Ishikawa (cell line): ENCODE results near the gene SYCP2.

Source experiments
- CEBPB ChIP-seq: IDR thresholded peaks from 2 replicates; pipeline ENCODE4 v1.6.1; 2012
- EGR1 ChIP-seq: IDR thresholded peaks from 2 replicates; pipeline ENCODE4 v1.6.1; 2012
- EP300 ChIP-seq: IDR thresholded peaks from 2 replicates; pipeline ENCODE4 v1.6.1; 2012; ENCODE audit warnings: borderline replicate concordance
- FOXM1 ChIP-seq: IDR thresholded peaks from 2 replicates; pipeline ENCODE4 v1.6.1; 2012; ENCODE audit warnings: low read depth, borderline replicate concordance
- NFIC ChIP-seq: IDR thresholded peaks from 2 replicates; pipeline ENCODE4 v1.6.1; 2012
- RAD21 ChIP-seq: IDR thresholded peaks from 2 replicates; pipeline ENCODE4 v1.6.1; 2012; ENCODE audit warnings: low read depth
- REST ChIP-seq: IDR thresholded peaks from 2 replicates; pipeline ENCODE4 v1.6.1; 2012; ENCODE audit warnings: low read depth, mild to moderate bottlenecking
- TCF12 ChIP-seq: IDR thresholded peaks from 2 replicates; pipeline ENCODE4 v1.6.1; 2012; ENCODE audit warnings: low read depth
- YY1 ChIP-seq: IDR thresholded peaks from 2 replicates; pipeline ENCODE4 v1.6.1; 2012; ENCODE audit warnings: low read depth
- ZBTB7A ChIP-seq: IDR thresholded peaks from 2 replicates; pipeline ENCODE4 v1.6.1; 2012; ENCODE audit warnings: low read depth
- TF ChIP-seq, protein P1 (sequence below): IDR thresholded peaks from 2 replicates; pipeline ENCODE4 v1.6.1; 2012

DNA sequence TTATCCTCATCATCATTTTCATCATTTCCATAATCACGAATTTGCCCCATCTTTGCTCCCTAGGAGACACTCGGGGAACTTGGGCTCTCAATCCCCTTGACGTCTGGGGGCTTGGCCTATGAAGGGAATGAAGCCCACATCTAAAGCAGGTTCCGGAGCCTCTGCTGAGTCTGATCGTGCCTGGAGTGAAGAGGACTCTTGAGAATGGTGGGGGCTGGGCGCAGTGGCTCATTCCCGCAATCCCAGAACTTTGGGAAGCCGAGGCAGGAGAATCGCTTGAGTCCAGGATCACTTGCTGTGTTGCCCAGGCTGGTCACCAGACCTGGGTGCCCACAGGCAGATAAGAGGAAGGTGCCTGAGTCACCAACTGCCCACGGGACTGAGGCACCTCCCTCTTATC is 114.5 kb downstream of the SYCP2 start:
- TF ChIP-seq RAD21 (no peak), NFIC (no peak), TCF12 (no peak), CEBPB (no peak), EP300 (no peak), FOXM1 (no peak), REST (no peak), EGR1 (no peak), YY1 (no peak), ZBTB7A (no peak)
- TF ChIP-seq, protein P1, sequence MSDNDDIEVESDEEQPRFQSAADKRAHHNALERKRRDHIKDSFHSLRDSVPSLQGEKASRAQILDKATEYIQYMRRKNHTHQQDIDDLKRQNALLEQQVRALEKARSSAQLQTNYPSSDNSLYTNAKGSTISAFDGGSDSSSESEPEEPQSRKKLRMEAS, result no peak
